Kidney (tissue), 14 donors: ENCODE results near the gene MANSC1. TPM values are rescaled to one million over a fixed set of nuclear protein-coding genes. Genes with fewer than 3 reads are reported as not detected.

ENCODE experiments used
- DNase-seq, 5 donors: peaks; one replicate each; pipeline ENCODE4 v3.0.0-alpha.2; 2013 to 2020
- FAIRE-seq: peaks from 2 replicates; lab custom pipeline; 2012; peaks lifted over from hg19 to GRCh38; lab: Jason Lieb, UNC
- H3K27ac ChIP-seq, 2 donors: one replicate each; pipeline ENCODE4 v1.7.0; 2013; ENCODE audit warnings: low read depth in 2 of 2, low read length in 2 of 2, inconsistent platforms in 1 of 2
- H3K27me3 ChIP-seq: one replicate; pipeline ENCODE4 v1.7.1; 2013; ENCODE audit warnings: low read length, inconsistent platforms; ENCODE audit not compliant: control insufficient read depth, insufficient read depth
- H3K36me3 ChIP-seq, 3 donors: one replicate each; pipeline versions ENCODE4 v1.7.0 to v1.7.1; 2013; ENCODE audit warnings: low read length in 3 of 3, control low read depth in 1 of 3, inconsistent platforms in 1 of 3; ENCODE audit not compliant: insufficient read depth in 3 of 3, control insufficient read depth in 2 of 3
- H3K4me1 ChIP-seq, 3 donors: one replicate each; pipeline versions ENCODE4 v1.7.0 to v1.7.1; 2013; ENCODE audit warnings: low read length in 3 of 3, inconsistent platforms in 1 of 3, low read depth in 1 of 3; ENCODE audit not compliant: control insufficient read depth in 2 of 3, insufficient read depth in 2 of 3
- H3K4me3 ChIP-seq, 3 donors: one replicate each; pipeline versions ENCODE4 v1.7.0 to v1.8.1; 2013; ENCODE audit warnings: low read length in 3 of 3, control low read depth in 1 of 3, inconsistent platforms in 1 of 3
- H3K9ac ChIP-seq, 3 donors: one replicate each; pipeline versions ENCODE4 v1.7.0 to v1.7.1; 2013; ENCODE audit warnings: low read length in 3 of 3, control low read depth in 1 of 3, inconsistent platforms in 1 of 3
- H3K9me3 ChIP-seq, 3 donors: one replicate each; pipeline versions ENCODE4 v1.7.0 to v1.7.1; 2013; ENCODE audit warnings: low read length in 3 of 3, control low read depth in 1 of 3, inconsistent platforms in 1 of 3; ENCODE audit not compliant: control insufficient read depth in 2 of 3, insufficient read depth in 1 of 3
- intact Hi-C: fragments of 100-400 bp; cut with DNase I; formaldehyde crosslinking; loops from one replicate; pipeline ENCODE4 v1.11.1; 2022
- polyA plus RNA-seq: library from polyadenylated mRNA; stranded (reverse); fragments of 350-450 nt; fragmentation: Illumina TruSeq; extraction: RNeasy Lipid Tissue Mini Kit (QIAGEN cat#74804); gene quantifications from one replicate; pipeline ENCODE4 v1.2.3, GENCODE V29; 2014; ENCODE audit warnings: low read depth, low replicate concordance; ENCODE audit not compliant: insufficient read depth
- total RNA-seq: library from RNA; stranded (reverse); fragmentation: NEBNext Ultra II Directional; extraction: Animal tissue kit (Norgen Biotek cat#: 25700); gene quantifications from one replicate; pipeline ENCODE4 v1.2.1, GENCODE V29; 2021
- TF ChIP-seq, protein P1 (sequence below): IDR thresholded peaks from 3 replicates; pipeline ENCODE4 v1.5.1; 2012; ENCODE audit warnings: mild to moderate bottlenecking, moderate library complexity, borderline replicate concordance; ENCODE audit not compliant: insufficient read depth; ENCODE audit errors: extremely low read depth
- donor health status: control.
- donor health status: control.
- donor health status: control.
- donor health status: control.
- donor health status: control.
- donor health status: DM: yes; HTN: yes; CAD: no.
- donor health status: Normal renal cell carcinoma (clear cell type).

MANSC1 gene
- total and polyA plus RNA-seq, 2 donors from 2014 or later: 14.1 to 38.7 TPM

DNA sequence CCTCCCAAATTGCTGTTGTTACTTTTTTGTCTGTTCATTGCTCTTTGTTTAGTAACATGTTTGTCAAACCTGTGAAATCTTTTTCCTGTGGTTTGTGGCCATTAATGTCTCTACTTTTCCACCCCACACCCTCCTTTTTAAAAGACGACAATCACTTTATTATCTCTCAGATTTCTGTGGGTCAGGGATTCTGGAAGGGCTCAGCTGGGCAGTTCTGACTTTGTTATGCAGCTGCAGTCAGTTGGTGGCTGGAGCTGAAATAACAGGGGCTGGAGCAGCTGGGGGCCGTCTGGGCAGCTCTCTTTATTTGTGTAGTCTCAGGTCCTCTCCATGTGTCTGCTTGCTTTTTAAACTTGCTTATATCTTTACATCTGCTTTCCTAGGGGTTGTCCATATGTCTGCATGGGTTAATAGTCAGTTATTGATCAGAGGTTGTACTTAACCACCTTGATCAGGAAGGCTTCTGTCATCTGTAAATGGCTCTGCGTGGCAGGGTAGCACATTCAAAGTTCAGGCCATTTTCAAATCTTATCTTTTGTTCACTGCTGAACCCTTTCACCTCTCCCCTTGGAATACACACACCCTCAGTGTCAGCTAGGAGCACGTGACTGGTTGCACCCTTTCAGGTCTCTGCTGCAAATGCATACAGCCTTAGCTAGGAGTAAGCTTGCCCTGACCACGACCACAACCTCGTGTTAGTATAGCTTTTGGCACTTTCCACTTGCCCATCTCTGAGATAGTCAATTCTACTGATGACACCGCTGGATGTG, 34.7 kb upstream of the MANSC1 start:
- FAIRE-seq (no peak), DNase-seq (peak in 1 of 5 donors; percentile 21)
- Histone ChIP-seq H3K9ac (no peak overlapping the region), H3K4me1 (no peaks in the 10 kb centered on the region), H3K36me3 (no peaks in the 10 kb centered on the region), H3K4me3 (no peak overlapping the region), H3K9me3 (no peaks in the 10 kb centered on the region), H3K27me3 (no peaks in the 10 kb centered on the region), H3K27ac (no peak overlapping the region)
- TF ChIP-seq, protein P1, sequence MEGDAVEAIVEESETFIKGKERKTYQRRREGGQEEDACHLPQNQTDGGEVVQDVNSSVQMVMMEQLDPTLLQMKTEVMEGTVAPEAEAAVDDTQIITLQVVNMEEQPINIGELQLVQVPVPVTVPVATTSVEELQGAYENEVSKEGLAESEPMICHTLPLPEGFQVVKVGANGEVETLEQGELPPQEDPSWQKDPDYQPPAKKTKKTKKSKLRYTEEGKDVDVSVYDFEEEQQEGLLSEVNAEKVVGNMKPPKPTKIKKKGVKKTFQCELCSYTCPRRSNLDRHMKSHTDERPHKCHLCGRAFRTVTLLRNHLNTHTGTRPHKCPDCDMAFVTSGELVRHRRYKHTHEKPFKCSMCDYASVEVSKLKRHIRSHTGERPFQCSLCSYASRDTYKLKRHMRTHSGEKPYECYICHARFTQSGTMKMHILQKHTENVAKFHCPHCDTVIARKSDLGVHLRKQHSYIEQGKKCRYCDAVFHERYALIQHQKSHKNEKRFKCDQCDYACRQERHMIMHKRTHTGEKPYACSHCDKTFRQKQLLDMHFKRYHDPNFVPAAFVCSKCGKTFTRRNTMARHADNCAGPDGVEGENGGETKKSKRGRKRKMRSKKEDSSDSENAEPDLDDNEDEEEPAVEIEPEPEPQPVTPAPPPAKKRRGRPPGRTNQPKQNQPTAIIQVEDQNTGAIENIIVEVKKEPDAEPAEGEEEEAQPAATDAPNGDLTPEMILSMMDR: no peak
- intact Hi-C loops: no loop called here

DNA sequence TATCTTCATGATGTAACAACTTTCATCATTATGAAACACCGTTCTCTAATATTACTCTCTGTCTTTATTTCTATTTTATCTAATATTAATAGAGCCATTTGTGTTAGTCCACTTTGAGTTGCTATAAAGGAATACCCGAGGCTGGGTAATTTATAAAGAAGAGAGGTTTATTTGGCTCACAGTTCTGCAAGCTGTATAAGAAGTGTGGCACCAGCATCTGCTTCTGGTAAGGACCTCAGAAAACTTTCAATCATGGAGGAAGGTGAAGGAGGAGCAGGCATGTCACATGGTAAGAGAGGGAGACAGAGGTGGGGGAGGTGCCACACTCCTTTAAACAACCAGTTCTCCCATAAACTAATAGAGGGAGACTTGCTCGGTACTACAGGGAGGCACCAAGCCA, 31.9 kb upstream of the MANSC1 start:
- TF ChIP-seq, protein P1: no peak
- H3K27ac ChIP-seq: no peak overlapping the region

GRCh38 chr12:12380949-12381593, 31.0 kb upstream of the MANSC1 start:
- intact Hi-C loops: no loop called here

More for the DNA sequence above, 31.9 kb upstream of the MANSC1 start:
- Histone ChIP-seq H3K4me1 (no peaks in the 10 kb centered on the region), H3K27me3 (no peaks in the 10 kb centered on the region), H3K36me3 (no peaks in the 10 kb centered on the region), H3K9me3 (no peaks in the 10 kb centered on the region), H3K9ac (no peak overlapping the region), H3K4me3 (no peak overlapping the region)
- intact Hi-C loops: no loop called here
- FAIRE-seq: no peak
- DNase-seq: no peak

More at GRCh38 chr12:12380949-12381593, 31.0 kb upstream of the MANSC1 start:
- H3K4me1 ChIP-seq: no peaks in the 10 kb centered on the region
- no peaks in the 10 kb centered on the region for H3K27me3 ChIP-seq
- H3K27ac ChIP-seq: no peak overlapping the region
- H3K4me3 ChIP-seq: no peak overlapping the region
- H3K9me3 ChIP-seq: no peaks in the 10 kb centered on the region
- FAIRE-seq (no peak), DNase-seq (no peak)
- H3K9ac ChIP-seq: no peak overlapping the region
- no peaks in the 10 kb centered on the region for H3K36me3 ChIP-seq
- TF ChIP-seq, protein P1: no peak
